Measurements from ENCODE around the gene WFDC1. TPM values are rescaled to one million over a fixed set of nuclear protein-coding genes. Genes with fewer than 3 reads are reported as not detected.

Gene WFDC1
- total RNA-seq, 3 donors from 2014 or later = 0.16 to 3.3 (median 1.3) TPM

DNA sequence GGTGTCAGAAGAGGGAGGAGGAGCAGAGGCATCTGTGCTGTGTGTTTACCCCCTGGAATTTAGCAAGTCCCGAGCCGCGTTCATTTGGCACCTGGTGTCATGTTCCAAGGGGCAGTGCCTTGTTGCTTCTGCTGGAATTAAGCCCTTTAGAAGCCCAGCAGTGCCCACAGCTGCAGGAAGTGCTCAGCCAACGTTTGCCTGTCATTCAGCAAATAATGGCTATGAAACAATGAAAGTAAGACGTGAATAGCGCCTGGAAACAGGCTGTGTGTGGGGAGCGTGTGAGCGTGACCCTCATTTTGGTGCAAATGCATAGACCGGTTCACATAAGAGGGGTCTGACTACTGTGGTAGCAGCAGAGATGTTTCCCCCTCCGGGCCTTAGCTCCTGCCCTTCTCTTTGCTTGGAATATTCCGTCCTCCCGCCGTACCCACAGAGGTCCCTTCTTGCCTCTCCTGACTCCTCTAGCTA, 67.8 kb downstream of the WFDC1 start:
- Histone ChIP-seq H3K9me3 (no peaks in the 10 kb centered on the region), H3K27ac (no peak overlapping the region), H3K4me1 (no peaks in the 10 kb centered on the region), H3K4me3 (no peak overlapping the region), H3K27me3 (peaks cover 0 to 2% of the 10 kb centered on the region in 2 donors), H3K36me3 (no peaks in the 10 kb centered on the region)
- TF ChIP-seq POLR2A (IDR thresholded peaks at IDR 0.05) = no peak
- TF ChIP-seq, protein P1, sequence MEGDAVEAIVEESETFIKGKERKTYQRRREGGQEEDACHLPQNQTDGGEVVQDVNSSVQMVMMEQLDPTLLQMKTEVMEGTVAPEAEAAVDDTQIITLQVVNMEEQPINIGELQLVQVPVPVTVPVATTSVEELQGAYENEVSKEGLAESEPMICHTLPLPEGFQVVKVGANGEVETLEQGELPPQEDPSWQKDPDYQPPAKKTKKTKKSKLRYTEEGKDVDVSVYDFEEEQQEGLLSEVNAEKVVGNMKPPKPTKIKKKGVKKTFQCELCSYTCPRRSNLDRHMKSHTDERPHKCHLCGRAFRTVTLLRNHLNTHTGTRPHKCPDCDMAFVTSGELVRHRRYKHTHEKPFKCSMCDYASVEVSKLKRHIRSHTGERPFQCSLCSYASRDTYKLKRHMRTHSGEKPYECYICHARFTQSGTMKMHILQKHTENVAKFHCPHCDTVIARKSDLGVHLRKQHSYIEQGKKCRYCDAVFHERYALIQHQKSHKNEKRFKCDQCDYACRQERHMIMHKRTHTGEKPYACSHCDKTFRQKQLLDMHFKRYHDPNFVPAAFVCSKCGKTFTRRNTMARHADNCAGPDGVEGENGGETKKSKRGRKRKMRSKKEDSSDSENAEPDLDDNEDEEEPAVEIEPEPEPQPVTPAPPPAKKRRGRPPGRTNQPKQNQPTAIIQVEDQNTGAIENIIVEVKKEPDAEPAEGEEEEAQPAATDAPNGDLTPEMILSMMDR (IDR thresholded peaks at IDR 0.05) = no peak
- DNase-seq (ENCODE audit: low spot score in 2 of 2) = no peak
- intact Hi-C loops (cut with DNase I; ENCODE audit: low total_unique reads) = no loop called here

DNA sequence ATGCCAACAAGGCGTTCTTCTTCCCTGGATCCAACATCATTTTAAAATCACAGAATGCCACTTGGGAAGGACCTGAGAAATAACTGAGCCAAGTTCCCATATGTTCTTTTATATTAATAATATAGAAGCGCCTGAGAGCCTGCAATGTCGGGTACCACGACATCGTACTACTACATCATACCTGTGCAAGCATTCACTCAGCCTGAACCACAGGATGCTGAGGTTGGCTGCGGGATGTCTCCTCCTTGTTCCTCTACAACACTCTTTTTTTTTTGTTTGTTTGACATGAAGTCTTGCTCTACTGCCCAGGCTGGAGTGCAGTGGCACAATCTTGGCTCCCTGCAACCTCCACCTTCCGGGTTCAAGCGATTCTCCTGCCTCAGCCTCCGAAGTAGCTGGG, 71.5 kb downstream of the WFDC1 start:
- Histone ChIP-seq H3K27ac (no peak overlapping the region), H3K9me3 (no peaks in the 10 kb centered on the region), H3K4me3 (no peak overlapping the region), H3K4me1 (no peaks in the 10 kb centered on the region), H3K36me3 (no peaks in the 10 kb centered on the region), H3K27me3 (peaks cover 4 to 15% of the 10 kb centered on the region in 2 donors)
- DNase-seq (ENCODE audit: low spot score in 2 of 2) = no peak
- TF ChIP-seq POLR2A (IDR thresholded peaks at IDR 0.05) (no peak), POLR2AphosphoS5 (IDR thresholded peaks at IDR 0.05) (no peak)
- TF ChIP-seq, protein P1 (IDR thresholded peaks at IDR 0.05) = no peak
- intact Hi-C loops (cut with DNase I; ENCODE audit: low total_unique reads) = no loop called here

DNA sequence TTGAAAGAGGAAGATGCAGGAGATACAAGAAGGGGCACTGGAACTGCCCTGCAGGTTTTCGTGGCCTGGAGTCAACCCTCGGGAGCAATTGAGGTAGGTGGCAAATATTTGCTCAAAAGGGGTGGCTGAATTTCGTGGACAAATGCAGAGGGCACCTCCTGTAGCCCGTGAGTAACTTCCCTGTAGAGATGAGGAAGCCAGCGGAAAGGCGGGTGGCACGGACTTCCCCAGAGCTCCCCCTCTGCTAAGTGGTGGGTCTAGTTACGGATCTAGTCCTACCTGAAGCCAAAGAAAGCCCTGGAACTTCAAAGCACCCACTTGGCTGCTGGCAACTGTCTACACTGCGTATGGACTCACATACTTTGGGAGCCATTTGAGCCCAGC, 72.6 kb downstream of the WFDC1 start:
- H3K27me3 ChIP-seq = peaks cover 4 to 15% of the 10 kb centered on the region in 2 donors
- no peak overlapping the region for H3K27ac ChIP-seq
- H3K4me3 ChIP-seq = no peak overlapping the region
- H3K4me1 ChIP-seq = no peaks in the 10 kb centered on the region
- no peaks in the 10 kb centered on the region for H3K9me3 ChIP-seq
- TF ChIP-seq POLR2A (IDR thresholded peaks at IDR 0.05) = no peak
- no peak for TF ChIP-seq POLR2AphosphoS5 (IDR thresholded peaks at IDR 0.05)
- TF ChIP-seq, protein P1 (IDR thresholded peaks at IDR 0.05) = no peak
- no peaks in the 10 kb centered on the region for H3K36me3 ChIP-seq
- no peak for DNase-seq (ENCODE audit: low spot score in 2 of 2)
- intact Hi-C loops (cut with DNase I; ENCODE audit: low total_unique reads) = no loop called here

DNA sequence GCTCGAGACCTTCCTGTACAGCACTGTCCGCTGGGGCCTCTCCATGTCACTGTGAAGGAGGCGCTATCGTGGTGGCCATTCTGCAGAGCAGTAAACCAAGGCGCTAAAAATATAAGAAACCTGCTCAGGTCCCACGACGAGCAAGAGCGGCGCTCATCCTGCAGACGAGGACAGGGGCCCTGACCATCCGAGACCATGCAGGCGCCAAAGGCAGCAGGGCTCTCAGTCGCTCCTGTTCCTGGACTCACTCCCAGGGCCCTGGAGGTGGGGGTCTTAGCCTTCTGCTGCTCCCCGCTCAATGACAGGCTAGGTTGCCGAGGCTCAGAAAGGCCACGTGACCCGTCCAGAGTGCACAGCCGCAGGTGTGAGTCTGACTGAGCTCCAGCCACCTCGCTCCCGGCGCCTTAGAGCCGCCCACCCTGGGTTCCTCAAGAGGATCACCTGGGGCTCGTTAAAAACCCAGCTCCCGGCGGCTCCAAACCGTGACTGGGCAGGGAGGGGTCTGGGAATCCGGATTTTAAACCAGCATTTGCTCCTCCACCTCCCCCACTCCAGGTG, 73.2 kb downstream of the WFDC1 start:
- no peak for DNase-seq (ENCODE audit: low spot score in 2 of 2)
- H3K9me3 ChIP-seq = no peaks in the 10 kb centered on the region
- H3K36me3 ChIP-seq = no peaks in the 10 kb centered on the region
- H3K27me3 ChIP-seq = peaks cover 4 to 15% of the 10 kb centered on the region in 2 donors
- no peak for TF ChIP-seq POLR2AphosphoS5 (IDR thresholded peaks at IDR 0.05)
- H3K4me3 ChIP-seq = peak overlapping the region in 2 of 3 donors; percentile 49 to 66
- intact Hi-C loops (cut with DNase I; ENCODE audit: low total_unique reads) = no loop called here
- H3K27ac ChIP-seq = peak overlapping the region in 1 of 2 donors; percentile 18
- H3K4me1 ChIP-seq = no peaks in the 10 kb centered on the region

DNA sequence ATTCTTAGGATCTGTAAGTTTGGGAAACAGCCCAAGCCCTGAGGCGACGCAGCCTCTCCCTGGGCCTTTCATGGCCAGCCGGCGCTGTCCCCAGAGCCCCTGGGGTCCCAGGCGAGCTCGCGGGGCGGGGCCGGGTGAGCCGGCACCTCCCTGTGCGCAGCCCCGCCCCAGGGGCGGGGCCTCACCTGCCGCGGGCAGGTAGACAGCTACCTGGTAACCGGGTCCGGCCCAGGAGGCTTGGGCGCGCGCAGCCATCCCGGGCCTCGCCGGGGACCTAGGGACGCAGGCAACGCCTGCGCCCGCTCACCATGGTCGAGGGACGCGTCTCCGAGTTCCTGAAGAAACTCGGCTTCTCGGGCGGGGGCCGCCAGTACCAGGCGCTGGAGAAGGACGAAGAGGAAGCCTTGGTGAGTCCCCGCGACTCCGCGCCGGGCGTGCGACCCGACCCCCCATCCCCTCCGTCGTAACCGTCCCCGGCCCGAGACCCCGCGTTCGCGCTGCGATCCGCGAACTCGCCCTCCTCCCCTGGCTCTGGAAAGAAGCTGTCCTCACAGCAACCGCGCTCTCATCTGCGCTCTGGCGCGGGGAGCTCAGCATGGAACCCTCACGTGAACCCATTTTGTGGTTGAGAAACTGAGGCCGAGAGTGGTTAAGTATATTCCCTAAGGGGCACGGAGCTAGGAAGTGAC, 73.8 kb downstream of the WFDC1 start, which contains the start of gene ATP2C2:
Gene ATP2C2, plus strand, starts transcription at position 231 of the 689 bp plus-strand sequence. Its CDS starts 78 bp downstream, at position 309.
- no peaks in the 10 kb centered on the region for H3K4me1 ChIP-seq
- H3K9me3 ChIP-seq = no peaks in the 10 kb centered on the region
- peak within 1 kb of the TSS in 2 of 3 donors; percentile 49 to 66 for H3K4me3 ChIP-seq
- TF ChIP-seq POLR2AphosphoS5 (IDR thresholded peaks at IDR 0.05) (no peak), POLR2A (IDR thresholded peaks at IDR 0.05) (no peak)
- TF ChIP-seq, protein P1 (IDR thresholded peaks at IDR 0.05) = no peak
- H3K27me3 ChIP-seq = peaks cover 4 to 15% of the 10 kb centered on the region in 2 donors
- DNase-seq (ENCODE audit: low spot score in 2 of 2) = peak; percentile 39 to 69
- intact Hi-C loops (cut with DNase I; ENCODE audit: low total_unique reads) = no loop called here
- peak within 1 kb of the TSS in 1 of 2 donors; percentile 18 for H3K27ac ChIP-seq
- no peaks in the 10 kb centered on the region for H3K36me3 ChIP-seq
